Embryonic facial prominence (tissue), 1 donor: ENCODE measurements around the gene TMEM60.
"Not testable (repeated sequence)": the region's sequence is repeated elsewhere in the genome, so short reads cannot be mapped to it uniquely, and the experiment has no call there.

Source experiments
- DNase-seq: peaks from one replicate; pipeline ENCODE4 v3.0.0-alpha.2; 2016; ENCODE audit errors: extremely low spot score

TMEM60 gene

GRCh38 chr7:77811516-77812289 lies 13.5 kb upstream of the TMEM60 start:
- no peak for DNase-seq

GRCh38 chr7:77808517-77808916 lies 10.3 kb upstream of the TMEM60 start:
- no peak for DNase-seq

GRCh38 chr7:77806425-77806824 lies 8.2 kb upstream of the TMEM60 start:
- DNase-seq: no peak

- no peak for DNase-seq
These were observed 4.5 kb upstream of the TMEM60 start for GRCh38 chr7:77802557-77803405.

GRCh38 chr7:77800730-77801129 lies 2.5 kb upstream of the TMEM60 start:
- DNase-seq: no peak

- no peak for DNase-seq
These were observed 1.9 kb upstream of the TMEM60 start for GRCh38 chr7:77800158-77800557.

GRCh38 chr7:77799078-77799964 lies 1.1 kb upstream of the TMEM60 start:
- no peak for DNase-seq

GRCh38 chr7:77797734-77798393 lies 370 bp downstream of the TMEM60 start:
- DNase-seq: peak; percentile 12

GRCh38 chr7:77796960-77797359 lies 1.3 kb downstream of the TMEM60 start:
- no peak for DNase-seq

- no peak for DNase-seq
These were observed 2.1 kb downstream of the TMEM60 start for GRCh38 chr7:77796109-77796508.

- DNase-seq: no peak
These were observed 4.2 kb downstream of the TMEM60 start for GRCh38 chr7:77794000-77794399.

- no peak for DNase-seq
These were observed 6.3 kb downstream of the TMEM60 start for GRCh38 chr7:77791956-77792355.

GRCh38 chr7:77791336-77791735 lies 6.9 kb downstream of the TMEM60 start:
- DNase-seq: no peak

- DNase-seq: no peak
These were observed 9.8 kb downstream of the TMEM60 start for GRCh38 chr7:77788327-77788902.

- no peak for DNase-seq
These were observed 11.5 kb downstream of the TMEM60 start for GRCh38 chr7:77786741-77787140.

GRCh38 chr7:77786018-77786417 lies 12.2 kb downstream of the TMEM60 start:
- DNase-seq: no peak

GRCh38 chr7:77784426-77784825 lies 13.8 kb downstream of the TMEM60 start:
- not testable (repeated sequence) for DNase-seq

GRCh38 chr7:77783545-77783944 lies 14.7 kb downstream of the TMEM60 start:
- DNase-seq: no peak

- no peak for DNase-seq
These were observed 15.1 kb downstream of the TMEM60 start for GRCh38 chr7:77783111-77783510.

GRCh38 chr7:77782383-77782782 lies 15.9 kb downstream of the TMEM60 start:
- DNase-seq: no peak

GRCh38 chr7:77778535-77778934 lies 19.7 kb downstream of the TMEM60 start:
- DNase-seq: no peak
